MCF 10A (cell line): ENCODE data around the gene XPO1. TPM values are rescaled to one million over a fixed set of nuclear protein-coding genes. Genes with fewer than 3 reads are reported as not detected.

Experiments
- BruUV-seq: library from RNA; stranded (reverse); fragments of 400-500 nt; replicated peaks from 2 replicates; lab custom pipeline; 2021; lab: Mats Ljungman, UMichigan
- CTCF ChIA-PET: fragments of 300-600 bp; sonication (Branson Sonifier 250); formaldehyde crosslinking; extraction: SDS; loops from one replicate; lab custom pipeline; 2021; ENCODE audit warnings: antibody characterized with exemption, inconsistent platforms; lab: Yijun Ruan, JAX
- POLR2A ChIA-PET: fragments of 300-600, 350-650 bp; sonication (Branson Sonifier 250); formaldehyde crosslinking; extraction: SDS; loops from one replicate; lab custom pipeline; 2020; ENCODE audit warnings: antibody characterized with exemption, inconsistent platforms; lab: Yijun Ruan, JAX
- DNase-seq: peaks from one replicate; pipeline ENCODE4 v3.0.0-alpha.2; 2018; ENCODE audit not compliant: unreplicated experiment
- H3K27ac Mint-ChIP-seq: one replicate; pipeline ENCODE4 v1.8.0; 2022; ENCODE audit warnings: mild to moderate bottlenecking, low read depth, mixed read lengths; ENCODE audit not compliant: unreplicated experiment
- H3K27me3 Mint-ChIP-seq: one replicate; pipeline ENCODE4 v1.8.0; 2022; ENCODE audit warnings: mixed read lengths; ENCODE audit not compliant: insufficient read depth, unreplicated experiment
- H3K36me3 Mint-ChIP-seq: one replicate; pipeline ENCODE4 v1.8.0; 2022; ENCODE audit warnings: mild to moderate bottlenecking, moderate library complexity, mixed read lengths; ENCODE audit not compliant: insufficient read depth, unreplicated experiment
- H3K4me1 Mint-ChIP-seq: one replicate; pipeline ENCODE4 v1.8.0; 2022; ENCODE audit warnings: mixed read lengths; ENCODE audit not compliant: insufficient read depth, unreplicated experiment
- H3K4me3 Mint-ChIP-seq: one replicate; pipeline ENCODE4 v1.8.0; 2022; ENCODE audit warnings: mild to moderate bottlenecking, moderate library complexity, mixed read lengths; ENCODE audit not compliant: unreplicated experiment
- H3K9me3 Mint-ChIP-seq: one replicate; pipeline ENCODE4 v1.8.0; 2022; ENCODE audit warnings: mixed read lengths; ENCODE audit not compliant: unreplicated experiment
- CTCF ChIP-seq: fragments of 200-600 bp; IDR thresholded peaks from one replicate; pipeline ENCODE4 v1.8.0; 2022; ENCODE audit warnings: antibody characterized with exemption, mild to moderate bottlenecking; ENCODE audit not compliant: unreplicated experiment
- intact Hi-C: fragments of 100-400 bp; cut with micrococcal nuclease; formaldehyde crosslinking; loops from 2 replicates; pipeline ENCODE4 v1.14.1; 2022
- total RNA-seq: library from RNA; stranded (reverse); gene quantifications from 2 replicates; pipeline ENCODE4 v1.2.3, GENCODE V29; 2022

Gene XPO1
- total RNA-seq, 1 experiment from 2014 or later: 148 TPM

- intact Hi-C loops: loop anchor here (10.0 kb wide), 2 partner anchors 47 to 117 kb away; no protein-coding TSS in a partner anchor
- ChIA-PET POLR2A (interaction anchor here (0.6 to 2.9 kb wide), 13 partner anchors 11 to 383 kb away, joined by 3 to 31 read pairs (median 3); partner anchors contain the start of gene XPO1), CTCF (interaction anchor here (0.5 to 0.7 kb wide), 3 partner anchors 8 to 123 kb away, joined by 3 to 4 read pairs (median 3); no protein-coding TSS in a partner anchor)
- peak; percentile 42 for DNase-seq
- H3K27ac Mint-ChIP-seq: peak overlapping the region; percentile 97
- no peaks in the 10 kb centered on the region for H3K9me3 Mint-ChIP-seq
- H3K4me1 Mint-ChIP-seq: peaks cover 8% of the 10 kb centered on the region
- H3K4me3 Mint-ChIP-seq: peak overlapping the region; percentile 79
- no peak for TF ChIP-seq CTCF
- peaks cover 55% of the 10 kb centered on the region for H3K36me3 Mint-ChIP-seq
- no peaks in the 10 kb centered on the region for H3K27me3 Mint-ChIP-seq
- no TSS peak for BruUV-seq
These were observed 66.0 kb downstream of the XPO1 start for GRCh38 chr2:61471905-61472805.

- ChIA-PET POLR2A (interaction anchor here (0.6 to 2.9 kb wide), 10 partner anchors 11 to 326 kb away, joined by 3 to 31 read pairs (median 3); partner anchors contain the start of gene XPO1), CTCF (interaction anchor here (0.5 to 0.7 kb wide), 3 partner anchors 9 to 123 kb away, joined by 3 to 4 read pairs (median 3); no protein-coding TSS in a partner anchor)
- H3K36me3 Mint-ChIP-seq: peaks cover 53% of the 10 kb centered on the region
- no peak for TF ChIP-seq CTCF
- peak; percentile 94 for DNase-seq
- BruUV-seq: TSS peak; percentile 81
- no peaks in the 10 kb centered on the region for H3K27me3 Mint-ChIP-seq
- no peaks in the 10 kb centered on the region for H3K9me3 Mint-ChIP-seq
- peak within 1 kb of the TSS; percentile 79 for H3K4me3 Mint-ChIP-seq
- H3K4me1 Mint-ChIP-seq: peaks cover 8% of the 10 kb centered on the region
- H3K27ac Mint-ChIP-seq: peak within 1 kb of the TSS; percentile 97
- intact Hi-C loops: loop anchor here (10.0 kb wide), 2 partner anchors 46 to 116 kb away; no protein-coding TSS in a partner anchor
These were observed 66.9 kb downstream of the XPO1 start, which contains the start of gene USP34 for GRCh38 chr2:61470965-61471904. TSS of gene USP34 (minus strand) at chr2:61471087. CDS start at chr2:61470692, 395 bp downstream.

GRCh38 chr2:61470122-61470951, 67.8 kb downstream of the XPO1 start:
- peak; percentile 82 for DNase-seq
- Mint-ChIP-seq H3K27ac (peak overlapping the region; percentile 97), H3K4me1 (peaks cover 8% of the 10 kb centered on the region), H3K27me3 (no peaks in the 10 kb centered on the region), H3K36me3 (peaks cover 44% of the 10 kb centered on the region), H3K4me3 (peak overlapping the region; percentile 79), H3K9me3 (no peaks in the 10 kb centered on the region)
- TF ChIP-seq CTCF: no peak
- ChIA-PET POLR2A (interaction anchor here (0.6 to 2.1 kb wide), 16 partner anchors 10 to 405 kb away, joined by 3 to 17 read pairs (median 4); partner anchors contain the start of genes SANBR and XPO1), CTCF (interaction anchor here (0.6 to 1.1 kb wide), 4 partner anchors 17 to 286 kb away, joined by 3 read pairs; no protein-coding TSS in a partner anchor)
- BruUV-seq: no TSS peak
- intact Hi-C loops: loop anchor here (10.0 kb wide), 2 partner anchors 46 to 116 kb away; no protein-coding TSS in a partner anchor
